NCI-H510A (cell line): ENCODE data around the gene HMHB1.

Experiments used
- DNase-seq: peaks from one replicate; lab custom pipeline; 2025; lab: John Stamatoyannopoulos, UW

HMHB1 gene

DNA sequence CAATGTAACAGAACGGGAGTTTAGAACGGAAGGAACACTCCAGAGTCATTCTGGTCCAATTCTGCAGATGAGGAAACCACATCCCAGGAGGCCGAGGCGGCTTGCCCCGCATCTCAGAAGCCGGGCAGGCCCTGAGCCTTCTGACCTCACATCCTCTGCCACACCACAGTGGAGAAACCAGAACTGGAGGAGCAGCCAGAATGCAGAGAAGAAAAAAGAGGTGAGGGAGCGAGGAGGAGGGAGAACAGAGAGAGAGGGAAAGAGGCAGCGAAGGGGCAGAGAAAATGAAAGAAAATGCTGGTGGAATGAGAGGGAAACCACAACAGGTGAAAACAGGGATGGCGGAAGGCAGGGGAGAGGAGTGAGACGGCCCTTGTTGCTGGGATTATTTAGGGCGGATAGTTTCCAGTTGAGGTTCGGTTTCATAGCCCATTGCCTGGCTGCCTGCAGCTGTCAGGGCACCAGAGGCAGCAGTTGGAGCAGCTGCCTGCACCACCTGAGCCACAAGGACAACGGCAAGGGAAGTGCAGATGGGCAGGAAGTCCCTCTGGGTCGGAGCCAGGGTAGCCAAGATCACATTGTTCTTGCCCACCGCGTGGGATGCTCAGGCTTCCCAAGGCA is at the start of gene HMHB1:
Gene HMHB1, plus strand, starts transcription at position 77 of the 621 bp plus-strand sequence.
- DNase-seq = no peak

DNA sequence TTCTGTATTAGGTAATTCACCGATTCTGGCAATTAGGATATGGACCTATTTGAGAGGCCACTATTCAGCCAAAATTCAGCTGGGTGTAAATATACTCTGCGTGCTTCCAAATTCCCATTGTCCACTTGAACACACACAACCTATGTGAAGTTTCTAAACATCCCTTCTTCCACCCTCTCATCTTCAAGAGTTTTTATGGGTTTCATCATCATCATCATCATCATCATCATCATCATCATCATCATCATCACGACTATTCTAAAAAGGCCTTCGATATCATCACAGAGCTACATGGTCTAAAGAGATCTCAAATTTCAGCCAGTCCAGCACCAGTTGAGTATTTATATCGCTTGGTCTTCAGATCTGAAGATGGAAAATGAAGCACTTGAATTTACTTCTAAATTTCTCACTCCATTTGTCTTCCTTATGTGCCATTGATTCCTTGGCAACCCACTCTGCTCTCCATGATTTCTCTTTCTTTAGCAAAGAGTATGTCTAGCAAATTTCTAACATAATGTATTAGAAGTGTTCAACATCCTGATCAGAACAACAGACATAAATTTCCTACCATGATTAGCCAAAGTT is 49.2 kb upstream of the HMHB1 start:
- no peak for DNase-seq

DNA sequence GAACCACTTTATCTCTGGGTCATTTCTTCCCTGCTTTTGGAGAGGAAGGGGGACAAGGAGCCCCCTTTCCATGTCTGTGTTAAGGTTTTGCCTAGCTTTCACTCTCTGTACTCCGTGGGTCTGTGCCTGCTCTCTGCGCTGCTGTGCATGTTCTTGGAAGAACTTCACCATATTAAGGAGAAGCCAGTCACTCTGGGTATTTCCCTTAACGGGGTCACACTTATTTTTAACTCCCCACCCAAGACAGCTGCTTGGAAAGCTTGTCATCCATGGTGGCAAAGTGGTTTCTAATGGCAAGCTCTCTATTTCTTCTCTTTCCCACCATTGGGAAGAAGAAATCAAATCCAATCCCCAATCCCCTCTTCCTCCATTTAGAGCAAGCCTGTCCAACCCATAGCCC is 44.8 kb upstream of the HMHB1 start:
- DNase-seq = no peak

DNA sequence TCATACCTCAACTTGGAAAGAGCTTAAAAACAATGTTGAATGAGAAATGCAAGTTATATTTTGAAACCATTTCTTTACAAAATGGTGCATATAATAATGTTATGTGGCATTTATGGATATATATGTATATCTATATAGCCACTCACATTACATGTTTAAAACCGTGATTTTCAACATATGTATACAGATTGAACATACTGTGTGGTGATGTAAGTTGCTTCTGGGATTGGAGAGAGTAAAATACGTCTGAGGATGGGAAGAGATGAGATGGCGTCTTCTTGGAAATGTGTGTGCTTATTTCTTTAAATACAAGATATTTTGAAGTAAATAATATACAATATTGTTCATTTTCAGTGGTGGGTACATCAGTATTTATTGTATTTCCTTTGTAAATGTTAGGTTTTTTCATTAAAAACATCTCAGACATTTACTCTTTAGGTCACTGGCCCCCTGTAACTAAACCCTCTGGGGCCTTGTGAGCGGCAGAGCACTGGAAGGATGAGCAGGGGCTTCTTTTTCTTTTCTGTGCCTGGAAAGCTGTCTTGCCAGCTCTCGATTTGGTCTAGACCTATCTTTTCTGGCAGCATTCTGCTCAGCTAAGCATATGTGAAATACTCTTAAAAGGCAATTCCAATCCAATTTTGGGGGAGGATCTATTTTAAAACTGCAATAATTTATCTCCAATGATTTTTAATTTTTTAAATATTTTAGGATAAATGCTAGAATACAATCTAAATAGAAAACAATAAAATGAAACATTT is 42.8 kb upstream of the HMHB1 start:
- DNase-seq = no peak

DNA sequence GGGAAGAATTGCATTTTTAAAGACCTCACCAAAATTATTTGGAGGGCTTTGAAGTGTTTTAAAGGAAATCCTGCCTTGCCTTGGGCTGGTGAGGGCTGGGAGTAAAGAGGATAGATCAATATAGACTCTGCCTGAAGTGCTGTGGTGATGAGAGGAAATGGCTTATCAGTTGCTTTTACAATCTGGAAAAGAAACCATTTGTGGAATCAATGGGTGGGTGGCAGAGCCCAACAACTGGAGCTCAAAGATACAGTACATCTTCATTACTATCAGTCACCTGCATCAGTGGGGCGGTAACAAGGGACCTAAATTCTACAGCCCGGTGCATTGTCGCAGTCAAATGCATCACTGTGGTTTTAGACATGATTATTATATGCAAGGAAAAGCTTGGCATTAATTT is 41.5 kb upstream of the HMHB1 start:
- DNase-seq = no peak

DNA sequence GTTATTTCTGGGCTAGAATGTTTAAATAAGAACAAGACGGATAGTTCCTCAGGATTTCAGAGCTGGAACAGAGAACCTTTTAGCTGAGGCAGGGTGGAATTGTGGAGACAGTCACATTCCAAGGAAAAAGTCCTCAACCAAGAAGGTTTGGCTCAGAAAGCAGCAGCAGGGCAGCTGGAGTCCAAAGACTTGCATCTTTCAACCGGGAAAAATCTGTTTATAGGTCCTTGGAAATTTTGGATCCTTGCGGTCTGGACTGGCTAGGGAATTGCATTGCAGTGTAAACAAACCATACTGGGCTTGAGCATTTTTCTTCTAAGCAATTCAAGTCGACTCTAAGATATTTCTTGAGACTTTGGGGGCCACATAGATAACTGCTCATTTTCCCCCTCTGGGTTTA is 40.8 kb upstream of the HMHB1 start:
- no peak for DNase-seq

DNA sequence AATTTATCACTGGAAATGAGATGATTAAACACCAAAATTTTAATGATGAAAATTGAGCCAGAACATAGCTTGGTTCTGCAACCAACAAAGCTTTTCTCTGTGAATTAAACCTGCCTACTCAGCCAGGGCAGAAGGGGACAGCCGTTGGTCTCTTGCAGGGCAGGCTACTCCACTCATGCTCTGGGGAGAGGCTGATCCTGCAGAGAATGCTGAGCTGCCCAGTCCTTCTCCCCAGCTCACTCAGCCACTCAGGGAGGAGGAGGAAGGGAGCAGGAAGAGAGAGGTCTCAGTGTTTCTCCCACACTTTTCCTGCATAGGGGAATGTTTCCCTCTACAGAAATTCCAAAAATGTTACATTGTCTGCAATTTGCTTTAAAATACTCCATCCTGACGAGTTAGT is 40.4 kb upstream of the HMHB1 start:
- DNase-seq = no peak

DNA sequence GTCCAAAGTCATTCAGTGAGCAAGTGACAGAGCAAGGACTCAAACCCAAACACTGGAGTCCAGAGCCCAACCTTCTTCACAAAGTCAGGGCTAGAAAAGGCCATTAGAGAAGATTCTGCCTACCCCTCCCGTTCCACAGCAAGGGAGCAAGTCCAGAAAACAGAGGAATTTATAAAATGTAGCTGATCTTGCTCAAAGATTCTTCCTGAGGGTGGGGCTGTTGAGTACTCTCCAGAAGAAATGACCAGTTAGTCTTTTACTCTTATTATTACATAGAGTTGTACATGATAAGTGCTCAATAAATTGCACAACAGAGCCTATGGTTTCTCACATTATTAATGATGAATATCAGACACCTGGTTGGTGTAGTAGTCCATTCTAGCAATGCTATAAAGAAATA is 39.3 kb upstream of the HMHB1 start:
- DNase-seq = no peak

DNA sequence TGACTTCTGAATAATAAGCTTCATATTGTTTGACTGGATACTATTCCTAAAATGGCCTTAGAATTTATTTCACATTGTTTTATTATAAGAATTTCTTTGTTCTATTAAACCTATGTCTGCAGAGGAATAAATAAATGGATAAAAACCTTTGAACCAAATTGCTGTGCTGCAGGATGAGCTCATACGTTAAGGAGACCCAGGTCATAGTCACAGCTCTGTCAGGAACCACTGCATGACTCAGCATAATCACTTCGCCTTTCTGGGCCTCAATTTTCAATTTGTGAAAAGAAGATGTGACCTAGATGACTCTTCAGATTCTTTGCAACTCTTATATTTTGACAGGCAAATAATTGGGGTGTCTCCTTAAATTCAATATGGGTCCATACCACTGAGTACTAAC is 36.7 kb upstream of the HMHB1 start:
- no peak for DNase-seq

DNA sequence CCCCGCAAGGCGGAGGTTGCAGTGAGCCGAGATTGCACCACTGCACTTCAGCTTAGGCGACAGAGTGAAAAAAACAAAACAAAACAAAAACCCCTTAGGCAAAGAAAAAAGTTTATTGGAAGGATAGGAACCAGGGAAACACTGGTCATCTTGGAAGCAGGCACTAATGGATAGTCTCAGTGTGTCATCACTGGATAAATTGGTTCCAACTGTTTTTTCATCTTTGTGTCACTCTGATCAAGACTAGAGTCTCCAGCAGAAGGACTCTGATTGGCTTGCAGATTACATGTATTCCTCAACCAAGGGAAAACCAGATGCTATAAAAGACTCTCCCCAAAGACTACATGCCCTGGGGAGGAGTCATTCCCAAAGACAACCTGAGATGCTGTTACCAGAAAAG is 35.0 kb upstream of the HMHB1 start:
- no peak for DNase-seq

DNA sequence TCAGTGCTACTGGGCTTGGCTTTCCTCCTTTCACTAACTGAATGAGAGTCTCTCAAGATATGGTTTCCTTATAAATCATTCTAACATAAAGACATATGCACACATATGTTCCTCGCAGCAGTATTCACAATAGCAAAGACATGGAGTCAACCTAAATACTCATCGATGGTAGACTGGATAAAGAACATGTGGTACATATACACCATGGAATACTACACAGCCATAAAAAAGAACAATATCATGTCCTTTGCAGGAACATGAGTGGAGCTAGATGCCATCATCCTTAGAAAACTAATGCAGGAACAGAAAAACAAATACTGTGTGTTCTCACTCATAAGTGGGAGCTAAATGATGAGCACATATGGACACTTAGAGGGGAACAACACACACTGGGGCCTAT is 32.5 kb upstream of the HMHB1 start:
- no peak for DNase-seq

DNA sequence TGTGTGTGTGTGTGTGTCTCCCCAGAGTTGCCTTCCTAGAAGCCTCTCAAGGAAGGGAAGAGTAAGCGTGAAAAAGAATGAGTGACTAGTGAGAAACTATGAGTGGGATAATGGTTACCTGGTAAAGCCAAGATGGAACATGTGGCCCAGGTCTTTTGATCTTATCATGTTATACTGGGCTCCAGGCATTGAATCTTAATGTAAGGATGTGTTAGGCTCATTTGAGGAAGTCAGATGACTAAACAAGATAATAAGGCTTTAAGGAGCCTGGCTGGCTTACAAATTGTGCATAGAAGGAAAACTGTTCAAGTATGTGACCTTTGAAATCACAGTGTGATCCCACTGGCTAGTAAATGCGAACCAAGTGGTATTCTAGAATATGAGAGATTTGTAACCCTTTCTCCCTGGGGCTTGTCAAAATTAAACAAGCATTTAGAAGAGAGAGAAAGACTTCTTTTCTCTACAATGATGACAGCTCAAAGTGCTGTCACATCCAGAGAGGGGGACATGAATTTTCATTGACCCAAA is 29.9 kb upstream of the HMHB1 start:
- DNase-seq = no peak

DNA sequence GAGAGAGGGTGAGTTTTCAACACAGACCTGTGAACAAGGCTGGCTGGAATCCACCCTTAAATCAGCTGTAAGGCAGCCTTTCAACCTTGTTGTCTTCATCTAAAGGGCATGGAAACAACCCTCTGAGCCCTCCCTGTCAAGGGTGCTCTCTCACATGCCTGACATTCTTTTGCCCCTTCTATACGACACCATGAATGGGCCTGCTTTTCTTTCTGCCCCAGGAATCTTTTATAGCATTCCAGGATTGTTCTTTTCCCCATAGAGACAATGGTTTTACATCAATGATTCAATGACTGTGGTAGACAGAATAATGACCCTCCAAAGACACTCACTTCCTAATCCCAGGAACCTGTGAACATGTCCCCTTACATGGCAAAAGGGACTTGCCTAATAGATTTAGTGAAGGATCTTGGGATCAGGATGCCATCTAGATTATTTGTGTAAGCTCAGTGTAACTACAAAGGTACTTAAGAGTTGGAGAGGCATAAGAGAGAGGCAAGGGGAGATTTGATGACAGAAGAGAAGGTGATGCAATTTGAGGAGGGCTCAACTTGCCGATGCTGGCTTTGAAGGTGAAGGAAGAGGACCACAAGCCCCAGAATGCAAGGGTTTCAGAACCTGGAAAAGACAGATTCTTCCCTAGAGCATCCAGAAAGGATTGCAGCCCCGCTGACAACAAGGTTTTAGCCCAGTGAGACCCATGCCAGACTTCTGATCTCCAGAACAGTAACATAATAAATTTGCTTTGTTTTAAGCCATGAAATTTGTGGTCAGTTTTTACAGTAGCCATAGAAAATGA is 29.2 kb upstream of the HMHB1 start:
- no peak for DNase-seq

DNA sequence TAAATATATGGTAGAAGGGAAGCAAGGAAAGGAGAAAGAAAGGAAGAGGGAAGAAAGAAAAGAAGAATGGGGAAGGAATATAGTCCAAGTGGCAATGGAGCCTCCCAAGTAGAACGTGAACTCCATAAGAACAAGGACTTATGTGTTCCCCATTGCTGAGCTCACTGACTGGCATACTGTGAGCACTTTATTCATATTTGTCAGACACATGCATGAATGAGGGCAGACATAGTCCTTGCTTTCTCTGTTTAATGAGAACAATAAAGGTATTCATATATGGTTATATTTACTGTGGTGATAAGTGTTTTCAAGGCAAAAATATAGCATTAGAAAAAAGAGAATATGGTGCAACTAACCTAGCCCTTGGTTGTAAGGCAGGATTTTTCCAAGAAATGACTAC is 23.6 kb upstream of the HMHB1 start:
- no peak for DNase-seq

DNA sequence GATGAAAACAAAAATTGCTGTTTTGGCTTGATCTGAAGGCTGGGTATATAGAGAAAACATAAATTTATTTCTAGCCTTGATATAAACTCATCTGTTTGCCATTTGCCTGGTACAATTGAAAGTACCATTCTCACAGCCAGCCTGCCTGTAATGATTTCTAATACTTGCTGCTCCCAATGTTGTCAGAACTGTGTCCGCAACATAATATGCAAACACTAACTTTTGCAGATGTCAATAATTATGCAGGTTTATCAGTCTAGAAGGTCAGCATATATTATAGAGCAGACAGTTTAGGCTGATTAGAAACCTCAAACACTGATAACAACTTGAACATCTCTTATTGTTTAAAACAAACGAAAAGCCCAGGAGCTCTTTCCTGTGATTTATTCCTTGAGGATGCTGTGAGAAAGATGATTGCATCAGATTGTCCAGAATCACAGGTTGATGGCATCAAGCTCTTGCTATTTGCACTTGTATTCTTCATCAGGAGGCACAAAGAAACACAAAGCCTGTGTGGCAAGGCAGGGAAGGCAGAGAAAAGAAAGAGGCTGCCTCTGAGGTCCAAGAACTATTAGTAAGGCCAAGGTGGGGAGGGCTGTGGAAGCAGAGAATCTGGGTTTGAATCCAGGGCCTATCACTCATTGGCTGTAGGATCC is 21.4 kb upstream of the HMHB1 start:
- DNase-seq = no peak

DNA sequence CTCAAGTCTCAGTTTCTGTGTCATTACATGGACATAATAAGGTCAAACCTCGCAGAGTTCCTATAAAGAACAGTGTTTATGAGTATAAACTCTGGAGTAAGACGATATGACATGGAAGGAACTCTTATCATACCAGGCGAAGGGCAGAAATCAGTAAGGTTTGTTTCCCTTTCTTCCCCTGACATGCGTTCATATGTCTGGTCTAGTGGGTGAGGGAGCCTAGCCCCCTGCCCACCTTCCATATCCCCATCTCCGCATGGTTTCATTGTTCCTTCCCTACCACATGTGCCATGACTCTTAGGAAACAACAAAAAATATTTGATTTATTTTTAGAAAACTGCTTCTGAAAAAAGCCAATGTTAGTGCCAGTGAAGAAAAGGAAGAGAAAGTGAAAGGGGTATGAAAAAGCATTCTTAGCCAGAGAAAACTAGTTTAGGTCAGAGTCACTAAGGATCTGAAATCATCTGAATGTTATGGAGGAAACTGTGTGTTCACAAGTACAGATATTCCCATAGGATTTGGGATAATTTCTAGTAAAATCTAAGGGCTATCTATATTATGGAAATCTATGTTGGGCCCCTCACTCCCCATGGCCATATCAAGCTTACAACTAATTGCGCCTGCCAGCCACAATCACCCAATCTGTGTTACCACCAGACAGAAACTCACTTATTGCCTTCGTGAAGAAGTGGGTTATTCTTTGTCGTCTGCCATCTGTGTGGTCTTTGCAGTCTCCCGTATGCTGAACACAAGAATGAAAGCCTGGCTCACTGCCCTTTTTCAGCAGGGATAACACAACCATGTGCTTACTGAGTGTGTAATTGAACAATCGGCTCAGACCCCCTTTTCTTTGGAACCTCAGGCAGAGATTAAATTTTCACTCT is 19.9 kb upstream of the HMHB1 start:
- DNase-seq = no peak

DNA sequence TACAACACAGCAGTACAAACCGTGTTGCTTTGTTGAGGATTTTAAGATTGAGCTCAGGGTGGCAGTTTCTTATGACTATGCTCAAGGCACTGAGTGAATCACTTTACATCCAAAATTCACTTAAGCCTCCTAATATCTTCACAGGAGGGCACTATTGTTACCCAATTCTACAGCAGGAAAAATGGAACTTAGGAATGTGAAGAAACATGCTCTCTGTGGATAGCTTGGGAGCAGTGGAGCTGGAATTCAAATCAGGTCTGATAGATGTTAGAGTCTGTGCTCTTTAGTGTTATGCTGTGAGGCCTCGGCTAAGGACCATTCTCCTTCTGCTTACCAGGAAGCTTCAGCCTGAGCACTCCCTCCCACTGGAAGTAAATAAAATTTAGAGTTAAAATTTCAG is 18.7 kb upstream of the HMHB1 start:
- no peak for DNase-seq

DNA sequence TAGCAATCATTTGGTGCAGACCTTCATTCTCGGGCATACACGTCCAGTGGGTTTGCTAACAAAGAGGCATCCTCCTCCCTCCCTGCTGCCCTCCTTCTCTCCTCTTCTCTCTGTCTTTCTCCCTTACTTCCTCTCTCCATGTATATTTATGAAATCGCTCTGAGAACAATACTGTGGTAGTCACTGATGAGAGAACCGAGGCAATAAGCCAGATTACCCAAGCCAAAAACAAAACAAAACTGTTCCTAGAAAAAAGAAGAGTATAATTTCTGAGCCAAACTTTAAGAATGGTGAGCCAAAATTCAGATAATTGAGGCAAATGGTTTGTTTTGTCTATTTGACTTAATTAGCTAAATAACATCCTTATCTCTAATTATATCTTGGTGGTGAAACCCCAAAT is 15.8 kb upstream of the HMHB1 start:
- DNase-seq = no peak

DNA sequence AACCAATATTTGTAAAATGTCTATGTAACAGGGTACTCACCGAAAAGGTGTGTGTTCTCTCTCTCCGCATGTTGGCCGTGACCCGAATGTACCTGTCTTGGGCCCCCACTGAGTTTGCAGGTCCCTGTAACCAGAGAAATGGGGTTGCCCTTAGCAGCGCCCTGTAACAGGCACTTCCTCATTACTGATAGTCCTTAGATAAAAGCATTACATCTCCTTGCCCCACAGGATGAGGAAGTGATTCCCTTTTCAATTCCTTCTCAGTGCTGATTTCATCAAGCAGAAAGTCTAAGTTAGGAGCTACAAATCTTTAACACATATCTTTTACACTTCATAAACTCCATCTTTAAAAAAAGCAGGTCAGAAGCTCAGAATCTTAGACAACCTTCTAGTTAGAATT is 15.2 kb upstream of the HMHB1 start:
- no peak for DNase-seq

DNA sequence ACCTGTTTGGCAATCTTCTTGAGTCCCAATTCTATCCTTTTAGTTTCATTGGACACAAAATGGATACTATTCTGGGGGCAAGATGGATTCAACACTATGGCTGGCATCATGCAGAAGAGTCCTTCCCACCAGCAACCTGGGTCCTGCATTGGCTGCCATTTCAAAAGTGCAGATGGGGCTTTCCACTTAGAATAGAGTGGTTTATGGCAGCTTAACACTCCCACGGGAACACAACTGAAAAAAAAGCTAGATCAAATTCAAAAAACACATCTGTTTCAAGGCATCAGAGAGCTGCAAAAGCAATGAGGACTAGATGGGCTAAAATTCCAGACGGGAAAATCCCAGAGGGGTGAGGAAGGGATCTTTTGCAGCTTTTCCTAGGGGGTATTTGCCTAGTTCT is 11.2 kb upstream of the HMHB1 start:
- no peak for DNase-seq
